GM19099 (cell line): ENCODE data around the gene DHRS7B.

ENCODE experiments used
- POLR2A ChIP-seq: IDR thresholded peaks from 3 replicates; pipeline ENCODE4 v1.6.1; 2011; ENCODE audit warnings: low read depth; ENCODE audit not compliant: insufficient read length; ENCODE audit errors: extremely low read depth

The DHRS7B gene

GRCh38 chr17:21166595-21167210 is 39.9 kb downstream of the DHRS7B start:
- no peak for TF ChIP-seq POLR2A

- no peak for TF ChIP-seq POLR2A
Observed at GRCh38 chr17:21167303-21167702, 40.5 kb downstream of the DHRS7B start.

- no peak for TF ChIP-seq POLR2A
Observed at GRCh38 chr17:21168555-21168865, 41.7 kb downstream of the DHRS7B start.

GRCh38 chr17:21169496-21169895 is 42.7 kb downstream of the DHRS7B start:
- no peak for TF ChIP-seq POLR2A

GRCh38 chr17:21170809-21171208 is 44.0 kb downstream of the DHRS7B start:
- no peak for TF ChIP-seq POLR2A

- TF ChIP-seq POLR2A, result no peak
Observed at GRCh38 chr17:21171309-21171922, 44.7 kb downstream of the DHRS7B start.

GRCh38 chr17:21171970-21172510 is 45.3 kb downstream of the DHRS7B start:
- TF ChIP-seq POLR2A, result no peak

- TF ChIP-seq POLR2A, result no peak
Observed at GRCh38 chr17:21172846-21173245, 46.1 kb downstream of the DHRS7B start.

GRCh38 chr17:21173543-21173942 is 46.8 kb downstream of the DHRS7B start:
- TF ChIP-seq POLR2A, result no peak

GRCh38 chr17:21174186-21174585 is 47.4 kb downstream of the DHRS7B start:
- no peak for TF ChIP-seq POLR2A

GRCh38 chr17:21174713-21175112 is 47.9 kb downstream of the DHRS7B start:
- TF ChIP-seq POLR2A, result no peak

GRCh38 chr17:21176773-21177395 is 50.1 kb downstream of the DHRS7B start:
- no peak for TF ChIP-seq POLR2A

- no peak for TF ChIP-seq POLR2A
Observed at GRCh38 chr17:21177401-21177800, 50.6 kb downstream of the DHRS7B start.

GRCh38 chr17:21177854-21178600 is 51.3 kb downstream of the DHRS7B start:
- no peak for TF ChIP-seq POLR2A

GRCh38 chr17:21183468-21183867 is 56.7 kb downstream of the DHRS7B start:
- TF ChIP-seq POLR2A, result no peak
